Endothelial cell of umbilical vein (primary cell): ENCODE results near the gene DEFB123. TPM values are rescaled to one million over a fixed set of nuclear protein-coding genes. Genes with fewer than 3 reads are reported as not detected.

Experiments used
- BruUV-seq: library from RNA; stranded (reverse); fragments of 400-500 nt; replicated peaks from 2 replicates; lab custom pipeline; 2021; lab: Mats Ljungman, UMichigan
- CTCF ChIA-PET: fragments of 300-600, 350-600 bp; sonication (Branson Sonifier 250); formaldehyde crosslinking; loops from one replicate; lab custom pipeline; 2021; ENCODE audit warnings: antibody characterized with exemption, inconsistent platforms; lab: Charles Lee
- POLR2A ChIA-PET: fragments of 300-600, 350-600 bp; sonication (Branson Sonifier 250); formaldehyde crosslinking; loops from one replicate; lab custom pipeline; 2021; ENCODE audit warnings: antibody characterized with exemption, inconsistent platforms; lab: Charles Lee
- DNase-seq: peaks from one replicate; pipeline ENCODE4 v3.0.0-alpha.2; 2011; ENCODE audit warnings: low read depth, low spot score
- FAIRE-seq: peaks from 2 replicates; lab custom pipeline; 2011; peaks lifted over from hg19 to GRCh38; lab: Jason Lieb, UNC
- H2AFZ ChIP-seq: 2 replicates; pipeline ENCODE4 v1.6.0; 2012; ENCODE audit warnings: low read depth, low read length, control low read depth, inconsistent platforms
- H3K27ac ChIP-seq: 2 replicates; pipeline ENCODE4 v1.5.1; 2011; ENCODE audit warnings: low read depth, mild to moderate bottlenecking, control low read depth, low read length, moderate library complexity; ENCODE audit not compliant: insufficient read depth
- H3K27me3 ChIP-seq, 2 experiments: 2 replicates each; pipeline versions ENCODE4 v1.6.0 to v1.6.1; 2011; ENCODE audit warnings: low read length in 2 of 2, mixed read lengths in 1 of 2; ENCODE audit not compliant: control insufficient read depth in 2 of 2, insufficient read depth in 2 of 2
- H3K36me3 ChIP-seq, 2 experiments: 2 replicates in 1 of 2; 3 replicates in 1 of 2; pipeline ENCODE4 v1.5.1; 2011; ENCODE audit warnings: low read length in 2 of 2, mild to moderate bottlenecking in 1 of 2, moderate library complexity in 1 of 2; ENCODE audit not compliant: control insufficient read depth in 2 of 2, insufficient read depth in 2 of 2; ENCODE audit errors: extremely low read depth in 1 of 2
- H3K4me1 ChIP-seq: 3 replicates; pipeline ENCODE4 v1.5.1; 2011; ENCODE audit warnings: mild to moderate bottlenecking, low read length; ENCODE audit not compliant: control insufficient read depth, insufficient read depth; ENCODE audit errors: extremely low read depth
- H3K4me2 ChIP-seq: 2 replicates; pipeline ENCODE4 v1.6.1; 2011; ENCODE audit warnings: low read length, control low read depth, mixed read lengths; ENCODE audit not compliant: insufficient read depth
- H3K4me3 ChIP-seq, 3 experiments: fragments of 200-600 bp in 1 of 3; sonication (generic), shearing (Covaris generic) in 1 of 3; replicated peaks in 1 of 3; 2 replicates each; pipeline ENCODE4 v1.5.1; 2011 to 2016; ENCODE audit warnings: control low read depth in 3 of 3, low read length in 3 of 3, mild to moderate bottlenecking in 2 of 3, inconsistent platforms in 1 of 3, low read depth in 1 of 3, moderate library complexity in 1 of 3; ENCODE audit not compliant: insufficient read depth in 1 of 3
- H3K79me2 ChIP-seq: 2 replicates; pipeline ENCODE4 v1.6.0; 2012; ENCODE audit warnings: low read length, inconsistent platforms; ENCODE audit not compliant: control insufficient read depth, insufficient read depth
- H3K9ac ChIP-seq: replicated peaks from 2 replicates; pipeline ENCODE3; 2011; ENCODE audit warnings: low read length, control low read depth; ENCODE audit not compliant: insufficient read depth; ENCODE audit errors: extremely low read depth
- H3K9me1 ChIP-seq: replicated peaks from 3 replicates; pipeline ENCODE4 v1.6.0; 2011; ENCODE audit warnings: mild to moderate bottlenecking, low read length; ENCODE audit not compliant: control insufficient read depth, insufficient read depth; ENCODE audit errors: extremely low read depth
- H3K9me3 ChIP-seq: replicated peaks from 2 replicates; pipeline ENCODE4 v1.5.1; 2012; ENCODE audit warnings: low read length, inconsistent platforms; ENCODE audit not compliant: control insufficient read depth, insufficient read depth
- H4K20me1 ChIP-seq: replicated peaks from 2 replicates; pipeline ENCODE3; 2011; ENCODE audit warnings: mild to moderate bottlenecking, low read length; ENCODE audit not compliant: control insufficient read depth, insufficient read depth; ENCODE audit errors: extremely low read depth
- CTCF ChIP-seq, 2 donors: IDR thresholded peaks; 1 replicate in 1 of 2; 2 replicates in 1 of 2; pipeline ENCODE4 v1.5.1; 2011; ENCODE audit warnings: low read length in 2 of 2, mild to moderate bottlenecking in 2 of 2, moderate library complexity in 2 of 2, control low read depth in 1 of 2, inconsistent platforms in 1 of 2, low read depth in 1 of 2; ENCODE audit not compliant: insufficient read depth in 1 of 2; ENCODE audit errors: extremely low read depth in 1 of 2
- FOS ChIP-seq: IDR thresholded peaks from 2 replicates; pipeline ENCODE4 v1.6.1; 2011; ENCODE audit warnings: mild to moderate bottlenecking, low read length, moderate library complexity, borderline replicate concordance; ENCODE audit not compliant: insufficient read depth
- GATA2 ChIP-seq: IDR thresholded peaks from 2 replicates; pipeline ENCODE4 v1.7.0; 2011; ENCODE audit warnings: low read depth, mild to moderate bottlenecking, moderate library complexity, mixed read lengths, low read length; ENCODE audit not compliant: insufficient read length, insufficient read depth
- MYC ChIP-seq: IDR thresholded peaks from one replicate; pipeline ENCODE4 v1.6.1; 2011; ENCODE audit warnings: mild to moderate bottlenecking, low read depth, low read length
- POLR2A ChIP-seq: IDR thresholded peaks from 2 replicates; pipeline ENCODE4 v1.6.1; 2012; ENCODE audit warnings: low read depth, mild to moderate bottlenecking, control low read depth, low read length
- POLR2AphosphoS5 ChIP-seq: IDR thresholded peaks from 2 replicates; pipeline ENCODE4 v1.6.1; 2012; ENCODE audit warnings: low read depth, mild to moderate bottlenecking, control low read depth, low read length, moderate library complexity; ENCODE audit not compliant: insufficient read depth
- dilution Hi-C: fragments of 300-500 bp; cut with MboI; formaldehyde crosslinking; loops from one replicate; pipeline ENCODE4 v1.15.0; 2019; ENCODE audit warnings: low sequenced_read_pairs; ENCODE audit not compliant: extremely low pct_ligation_motif_present
- intact Hi-C: fragments of 100-400 bp; cut with micrococcal nuclease; formaldehyde crosslinking; loops from one replicate; pipeline ENCODE4 v1.10.0; 2022
- polyA plus RNA-seq, 4 experiments: library from polyadenylated mRNA; depleted of rRNA in 3 of 4; stranded (reverse) in 3 of 4; unstranded in 1 of 4; fragments of >200 nt; gene quantifications; 2 replicates each; pipeline versions ENCODE4 v1.2.1 to v1.2.3, GENCODE V29; 2011 to 2012; ENCODE audit warnings: missing spikeins in 1 of 4
- total RNA-seq: library from RNA; stranded (reverse); gene quantifications from 2 replicates; pipeline ENCODE4 v1.2.3, GENCODE V29; 2021

DEFB123 gene
- total and polyA plus RNA-seq, 2 donors (not counting 3 experiments of a cell fraction or from before 2014, with no cell fraction given): not detected

- Histone ChIP-seq H3K27me3 (peaks cover 9 to 11% of the 10 kb centered on the region in 2 experiments), H3K4me1 (peaks cover 2% of the 10 kb centered on the region), H4K20me1 (no peaks in the 10 kb centered on the region), H3K9me3 (no peaks in the 10 kb centered on the region), H2AFZ (no peak overlapping the region), H3K9ac (no peak overlapping the region), H3K4me3 (no peak overlapping the region), H3K27ac (no peak overlapping the region), H3K36me3 (no peaks in the 10 kb centered on the region), H3K9me1 (no peaks in the 10 kb centered on the region), H3K79me2 (no peaks in the 10 kb centered on the region), H3K4me2 (no peak overlapping the region)
- intact Hi-C loops: no loop called here
- no TSS peak for BruUV-seq
- CTCF ChIA-PET: interaction anchor here (0.6 to 2.0 kb wide), 2 partner anchors 16 to 27 kb away, joined by 6 to 8 read pairs; no protein-coding TSS in a partner anchor
- POLR2A ChIA-PET: no interaction called here
- dilution Hi-C loops: no loop called here
- TF ChIP-seq CTCF (IDR thresholded peaks at IDR 0.05; ENCODE audit: extremely low read depth in 1 of 2, insufficient read depth in 1 of 2, low read depth in 1 of 2, low read length in 2 of 2) (no peak), MYC (no peak)
- no peak for DNase-seq
- no peak for FAIRE-seq
These were observed 35.8 kb downstream of the DEFB123 start for GRCh38 chr20:31476294-31476585.

DNA sequence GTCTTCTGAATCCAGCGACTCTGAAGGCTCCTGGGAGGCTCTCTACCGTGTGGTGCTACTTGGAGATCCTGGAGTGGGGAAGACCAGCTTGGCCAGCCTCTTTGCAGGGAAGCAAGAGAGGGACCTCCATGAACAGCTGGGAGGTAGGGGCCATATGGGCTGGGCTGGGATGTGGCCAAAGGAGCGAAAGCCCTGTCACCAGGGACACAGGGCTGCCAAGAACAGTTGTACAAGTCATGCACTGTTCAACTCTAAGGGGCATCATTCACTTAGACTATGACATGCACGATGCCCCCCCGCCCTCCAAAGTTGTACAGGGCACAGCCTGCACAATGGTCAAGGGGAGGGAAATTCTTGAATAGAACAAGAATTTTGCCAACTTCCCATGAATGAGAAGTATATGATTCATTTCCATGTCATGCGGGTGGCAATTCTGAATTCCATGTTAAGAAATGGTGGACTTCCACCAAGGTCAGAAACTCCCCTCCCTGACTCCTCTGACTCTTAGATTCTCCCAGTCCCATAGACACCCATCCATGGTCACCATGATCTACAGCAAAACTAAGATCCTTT, 36.3 kb downstream of the DEFB123 start:
- H3K4me3 ChIP-seq: no peak overlapping the region
- no peak overlapping the region for H3K4me2 ChIP-seq
- no peak overlapping the region for H3K27ac ChIP-seq
- no peak overlapping the region for H3K9ac ChIP-seq
- peak; percentile 35 for TF ChIP-seq FOS
- TF ChIP-seq CTCF (IDR thresholded peaks at IDR 0.05; ENCODE audit: extremely low read depth in 1 of 2, insufficient read depth in 1 of 2, low read depth in 1 of 2, low read length in 2 of 2): no peak
- no peak for TF ChIP-seq MYC
- no peak for TF ChIP-seq GATA2
- no peak for TF ChIP-seq POLR2AphosphoS5
- TF ChIP-seq POLR2A: no peak
- DNase-seq (no peak), FAIRE-seq (no peak)
- ChIA-PET POLR2A (no interaction called here), CTCF (interaction anchor here (1.7 to 2.0 kb wide), 2 partner anchors 20 to 26 kb away, joined by 3 to 8 read pairs; no protein-coding TSS in a partner anchor)
- H3K79me2 ChIP-seq: no peaks in the 10 kb centered on the region
- no peaks in the 10 kb centered on the region for H3K9me1 ChIP-seq
- intact Hi-C loops (no loop called here), dilution Hi-C loops (no loop called here)
- no TSS peak for BruUV-seq
- no peaks in the 10 kb centered on the region for H3K36me3 ChIP-seq
- H3K4me1 ChIP-seq: peaks cover 2% of the 10 kb centered on the region
- H3K27me3 ChIP-seq: peaks cover 9 to 11% of the 10 kb centered on the region in 2 experiments
- no peaks in the 10 kb centered on the region for H3K9me3 ChIP-seq
- no peaks in the 10 kb centered on the region for H4K20me1 ChIP-seq
- no peak overlapping the region for H2AFZ ChIP-seq
